GM12874 (cell line): ENCODE results near the gene PBX1.

Source experiments
- TF ChIP-seq, protein P1 (sequence below): IDR thresholded peaks from 2 replicates; pipeline ENCODE4 v1.5.1; 2011; ENCODE audit warnings: low read depth, mild to moderate bottlenecking, control low read depth, low read length, moderate library complexity; ENCODE audit not compliant: insufficient read depth

Gene PBX1

DNA sequence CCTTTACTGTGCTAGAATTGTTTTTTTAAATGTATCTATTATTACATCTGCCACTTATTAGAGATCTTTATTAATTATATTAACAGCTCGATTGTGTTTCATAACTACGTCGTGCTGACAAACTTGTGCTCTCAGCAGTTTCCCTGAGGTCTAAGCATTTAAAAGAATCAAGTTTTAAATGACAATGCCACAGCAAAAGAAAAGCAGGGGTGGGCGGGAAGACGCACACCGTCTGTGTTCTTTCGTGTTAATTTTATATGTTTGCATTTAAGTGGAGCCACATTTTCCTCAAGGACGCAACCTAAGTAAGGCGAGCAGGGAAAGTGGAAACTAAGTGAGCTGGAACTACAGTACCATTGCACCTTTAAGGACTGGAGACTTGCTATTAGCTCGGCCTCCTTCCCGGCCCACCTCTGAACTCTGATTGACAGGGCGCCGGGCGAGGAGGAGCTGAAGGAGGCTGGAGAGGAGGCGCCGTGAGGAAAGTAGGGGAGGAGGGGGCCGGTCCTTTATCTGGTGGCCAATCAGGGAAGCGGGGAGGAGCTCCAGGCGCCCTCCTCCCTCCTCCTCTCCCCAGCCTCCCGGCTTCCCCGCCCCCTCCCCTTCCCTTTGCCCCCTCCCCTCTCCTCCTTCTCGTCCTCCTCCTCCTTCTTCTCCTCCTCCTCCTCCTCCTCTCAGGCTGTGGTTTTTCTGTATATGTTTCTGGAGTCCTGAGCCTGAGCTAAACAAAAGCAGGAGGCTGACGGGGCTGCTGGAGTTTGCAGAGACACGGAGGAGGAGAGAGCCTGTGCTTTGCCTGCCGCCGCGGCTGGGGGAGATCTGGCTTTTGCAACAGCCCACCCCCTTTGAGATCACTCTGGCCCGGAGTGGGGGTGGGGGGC lies at the start of gene PBX1:
TSS of gene PBX1 (plus strand) at position 724 of the 881 bp plus-strand sequence.
- TF ChIP-seq, protein P1, sequence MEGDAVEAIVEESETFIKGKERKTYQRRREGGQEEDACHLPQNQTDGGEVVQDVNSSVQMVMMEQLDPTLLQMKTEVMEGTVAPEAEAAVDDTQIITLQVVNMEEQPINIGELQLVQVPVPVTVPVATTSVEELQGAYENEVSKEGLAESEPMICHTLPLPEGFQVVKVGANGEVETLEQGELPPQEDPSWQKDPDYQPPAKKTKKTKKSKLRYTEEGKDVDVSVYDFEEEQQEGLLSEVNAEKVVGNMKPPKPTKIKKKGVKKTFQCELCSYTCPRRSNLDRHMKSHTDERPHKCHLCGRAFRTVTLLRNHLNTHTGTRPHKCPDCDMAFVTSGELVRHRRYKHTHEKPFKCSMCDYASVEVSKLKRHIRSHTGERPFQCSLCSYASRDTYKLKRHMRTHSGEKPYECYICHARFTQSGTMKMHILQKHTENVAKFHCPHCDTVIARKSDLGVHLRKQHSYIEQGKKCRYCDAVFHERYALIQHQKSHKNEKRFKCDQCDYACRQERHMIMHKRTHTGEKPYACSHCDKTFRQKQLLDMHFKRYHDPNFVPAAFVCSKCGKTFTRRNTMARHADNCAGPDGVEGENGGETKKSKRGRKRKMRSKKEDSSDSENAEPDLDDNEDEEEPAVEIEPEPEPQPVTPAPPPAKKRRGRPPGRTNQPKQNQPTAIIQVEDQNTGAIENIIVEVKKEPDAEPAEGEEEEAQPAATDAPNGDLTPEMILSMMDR = no peak

DNA sequence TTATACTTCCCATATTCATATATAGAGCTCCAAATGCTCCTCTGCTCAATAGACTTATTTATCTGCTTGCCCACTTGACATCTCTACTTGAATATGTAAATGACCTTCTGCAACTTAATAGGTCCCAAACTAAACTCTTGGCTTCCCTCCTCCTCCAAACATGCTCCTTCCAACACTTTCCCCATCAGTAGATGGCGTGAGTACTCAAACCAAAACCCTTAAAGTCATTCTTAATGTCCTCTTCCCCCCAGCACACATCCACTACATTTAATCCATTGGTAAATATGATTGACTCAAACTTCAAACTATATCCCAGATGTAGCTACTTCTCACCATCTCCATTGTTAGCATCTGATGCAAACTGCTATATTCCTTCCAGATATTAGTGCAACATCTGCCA lies 48.5 kb upstream of the PBX1 start:
- TF ChIP-seq, protein P1 = no peak

DNA sequence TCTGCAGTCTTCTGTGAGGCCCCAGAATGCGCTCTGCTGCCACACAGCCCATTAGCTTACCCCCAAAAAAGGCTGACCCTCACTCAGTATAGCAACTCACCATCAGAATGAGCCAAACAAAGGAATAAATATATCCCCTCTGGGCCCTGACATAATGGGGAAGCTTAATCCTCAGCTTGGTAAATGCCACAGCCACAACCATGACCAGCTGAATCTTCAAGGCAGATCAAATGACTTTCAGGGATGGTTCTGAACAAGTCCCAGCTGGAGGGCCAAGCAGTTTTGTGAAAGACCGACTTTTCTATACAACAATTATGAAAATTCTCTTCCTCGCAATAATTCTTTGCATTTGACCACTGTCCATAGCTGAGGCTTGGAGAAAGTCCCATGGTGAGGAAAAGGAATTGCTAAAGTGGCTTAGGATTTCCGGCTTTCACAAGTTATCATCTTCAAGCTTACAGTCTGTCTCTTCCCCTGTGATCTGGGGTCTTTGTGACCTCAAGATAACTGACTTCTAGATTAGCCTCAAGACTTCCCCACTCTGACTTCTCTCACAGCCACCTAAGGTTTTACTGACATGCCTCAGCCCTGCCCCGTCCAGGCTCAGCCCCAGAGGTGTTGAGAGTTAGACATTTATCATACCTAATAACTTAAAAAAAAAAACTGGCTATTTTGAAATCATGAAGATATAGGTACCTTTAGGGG lies 47.8 kb upstream of the PBX1 start:
- TF ChIP-seq, protein P1 = no peak

DNA sequence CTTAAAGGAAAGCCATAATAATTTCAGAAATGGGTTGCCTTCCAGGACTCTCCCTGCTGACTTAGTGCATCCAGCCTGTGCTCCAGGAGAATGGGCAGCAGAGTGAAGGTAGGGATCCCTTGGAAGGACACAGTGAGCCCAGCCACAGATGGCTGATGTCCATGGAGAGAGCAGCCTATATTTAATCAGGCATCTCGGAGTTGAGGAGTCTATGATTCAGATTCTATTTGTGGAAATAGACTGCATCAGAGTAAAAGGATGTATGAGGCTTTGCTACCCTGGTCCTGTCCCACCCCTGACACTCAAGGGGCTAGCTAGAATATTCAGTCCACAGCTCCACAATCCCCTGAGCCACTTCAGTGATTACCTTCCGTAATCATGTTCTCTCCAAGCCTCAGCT lies 43.8 kb upstream of the PBX1 start:
- TF ChIP-seq, protein P1 = no peak

DNA sequence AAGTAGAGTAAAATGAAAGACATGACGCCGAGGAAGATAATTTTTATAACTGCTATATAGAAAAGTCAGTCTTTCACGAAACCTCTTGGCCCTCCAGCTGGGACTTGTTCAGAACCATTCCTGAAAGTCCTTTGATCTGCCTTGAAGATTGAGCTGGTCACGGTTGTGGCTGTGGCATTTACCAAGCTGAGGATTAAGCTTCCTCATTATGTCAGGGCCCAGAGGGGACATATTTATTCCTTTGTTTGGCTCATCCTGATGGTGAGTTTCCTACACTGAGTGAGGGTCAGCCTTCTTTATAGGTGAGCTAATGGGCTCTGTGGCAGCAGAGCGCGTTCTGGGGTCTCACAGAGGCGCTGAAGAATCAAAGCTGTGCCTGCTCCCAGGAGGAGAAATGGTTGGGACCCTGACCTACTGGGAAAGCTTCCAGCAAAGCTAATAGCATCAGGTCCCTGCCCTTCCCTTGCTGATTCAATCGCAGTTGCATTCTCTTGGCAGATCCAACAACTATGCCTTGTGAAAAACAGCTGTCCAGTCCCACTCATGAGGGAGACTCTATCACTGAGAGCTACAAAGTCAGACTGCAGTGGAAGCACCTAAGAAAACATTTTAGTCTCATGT lies 43.2 kb upstream of the PBX1 start:
- TF ChIP-seq, protein P1 = no peak

DNA sequence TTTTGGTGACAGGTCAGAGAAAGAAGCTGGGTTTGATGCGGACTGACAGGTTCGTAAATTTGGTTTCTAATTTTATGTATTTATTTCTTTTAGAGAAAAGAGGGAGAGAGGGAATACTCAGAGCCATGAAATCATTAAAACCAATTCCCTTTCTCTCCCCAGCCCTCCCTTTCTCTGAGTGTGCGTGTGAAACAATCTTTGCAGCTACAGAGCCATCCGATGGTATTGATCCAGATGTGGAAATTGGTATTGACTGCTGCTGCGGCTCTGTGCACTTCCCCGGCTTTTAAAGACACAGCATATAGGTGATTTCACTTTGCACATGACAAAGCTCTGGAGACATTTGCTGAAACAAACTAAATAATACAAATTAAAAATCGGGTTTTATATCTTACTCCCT lies 42.4 kb upstream of the PBX1 start:
- TF ChIP-seq, protein P1 = no peak

DNA sequence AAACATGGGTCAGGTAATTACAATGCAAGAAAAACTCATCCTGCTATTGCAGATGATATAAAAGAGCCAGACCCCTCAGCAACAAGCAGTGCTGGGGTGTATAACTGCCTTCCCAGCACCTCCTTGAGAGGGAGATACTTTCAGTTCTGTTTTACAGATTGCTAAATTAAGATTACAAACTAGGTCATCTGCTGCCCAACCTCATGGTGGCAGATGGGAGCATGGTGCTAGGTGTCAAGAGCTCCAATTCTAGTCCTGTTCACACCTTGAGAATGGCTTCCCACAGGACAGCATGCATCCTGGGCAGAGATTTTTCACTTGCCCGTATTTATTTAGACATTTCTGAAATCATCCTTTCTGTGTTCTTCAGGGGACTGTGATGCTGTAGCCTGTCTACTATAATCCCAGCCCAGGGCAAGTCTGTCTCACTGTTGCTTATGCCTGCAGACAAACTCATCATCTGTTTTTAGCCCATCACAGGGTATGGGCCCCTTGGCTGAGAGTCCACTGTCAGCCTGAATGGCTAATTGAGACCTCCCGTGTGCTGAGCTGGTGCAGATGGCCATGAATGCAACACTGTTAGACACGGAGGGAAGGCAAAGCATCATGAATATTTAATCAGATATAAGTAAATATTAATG lies 40.2 kb upstream of the PBX1 start:
- TF ChIP-seq, protein P1 = no peak
